Measurements from ENCODE around the gene MAP2.

MAP2 gene

GRCh38 chr2:209696836-209697711 lies 273.2 kb downstream of the MAP2 start:
- Histone ChIP-seq H3K9me3 (ENCODE audit: control insufficient read depth, insufficient read depth, low read length) (no peaks in the 10 kb centered on the region), H3K36me3 (ENCODE audit: insufficient read depth, low read length) (no peaks in the 10 kb centered on the region), H3K4me1 (ENCODE audit: insufficient read depth, low read length) (no peaks in the 10 kb centered on the region), H3K9ac (ENCODE audit: low read depth, low read length) (no peak overlapping the region)

- H3K4me1 ChIP-seq (ENCODE audit: insufficient read depth, low read length), result no peaks in the 10 kb centered on the region
- H3K9me3 ChIP-seq (ENCODE audit: control insufficient read depth, insufficient read depth, low read length), result no peaks in the 10 kb centered on the region
- no peaks in the 10 kb centered on the region for H3K36me3 ChIP-seq (ENCODE audit: insufficient read depth, low read length)
- H3K9ac ChIP-seq (ENCODE audit: low read depth, low read length), result no peak overlapping the region
Observed at GRCh38 chr2:209702775-209703174, 278.9 kb downstream of the MAP2 start.

GRCh38 chr2:209713219-209713618 lies 289.4 kb downstream of the MAP2 start:
- H3K9ac ChIP-seq (ENCODE audit: low read depth, low read length), result no peak overlapping the region
- no peaks in the 10 kb centered on the region for H3K36me3 ChIP-seq (ENCODE audit: insufficient read depth, low read length)
- H3K4me1 ChIP-seq (ENCODE audit: insufficient read depth, low read length), result no peaks in the 10 kb centered on the region
- no peaks in the 10 kb centered on the region for H3K9me3 ChIP-seq (ENCODE audit: control insufficient read depth, insufficient read depth, low read length)

GRCh38 chr2:209719034-209719433 lies 295.2 kb downstream of the MAP2 start:
- Histone ChIP-seq H3K4me1 (ENCODE audit: insufficient read depth, low read length) (no peaks in the 10 kb centered on the region), H3K9ac (ENCODE audit: low read depth, low read length) (no peak overlapping the region), H3K9me3 (ENCODE audit: control insufficient read depth, insufficient read depth, low read length) (no peaks in the 10 kb centered on the region), H3K36me3 (ENCODE audit: insufficient read depth, low read length) (no peaks in the 10 kb centered on the region)

- H3K9ac ChIP-seq (ENCODE audit: low read depth, low read length), result no peak overlapping the region
- no peaks in the 10 kb centered on the region for H3K36me3 ChIP-seq (ENCODE audit: insufficient read depth, low read length)
- H3K4me1 ChIP-seq (ENCODE audit: insufficient read depth, low read length), result no peaks in the 10 kb centered on the region; the same call in 1 of the 2 replicates
- H3K9me3 ChIP-seq (ENCODE audit: control insufficient read depth, insufficient read depth, low read length), result no peaks in the 10 kb centered on the region
Observed at GRCh38 chr2:209721497-209721896, 297.6 kb downstream of the MAP2 start.

GRCh38 chr2:209726311-209726710 lies 302.5 kb downstream of the MAP2 start:
- no peaks in the 10 kb centered on the region; the same call in 1 of the 2 replicates for H3K4me1 ChIP-seq (ENCODE audit: insufficient read depth, low read length)
- H3K9ac ChIP-seq (ENCODE audit: low read depth, low read length), result no peak overlapping the region
- H3K9me3 ChIP-seq (ENCODE audit: control insufficient read depth, insufficient read depth, low read length), result no peaks in the 10 kb centered on the region
- no peaks in the 10 kb centered on the region for H3K36me3 ChIP-seq (ENCODE audit: insufficient read depth, low read length)

- Histone ChIP-seq H3K9ac (ENCODE audit: low read depth, low read length) (no peak overlapping the region), H3K9me3 (ENCODE audit: control insufficient read depth, insufficient read depth, low read length) (no peaks in the 10 kb centered on the region), H3K36me3 (ENCODE audit: insufficient read depth, low read length) (no peaks in the 10 kb centered on the region)
Observed at GRCh38 chr2:209727077-209727476, 303.2 kb downstream of the MAP2 start.

GRCh38 chr2:209734805-209735204 lies 311.0 kb downstream of the MAP2 start:
- no peaks in the 10 kb centered on the region for H3K36me3 ChIP-seq (ENCODE audit: insufficient read depth, low read length)
- H3K4me1 ChIP-seq (ENCODE audit: insufficient read depth, low read length), result no peaks in the 10 kb centered on the region
- no peaks in the 10 kb centered on the region for H3K9me3 ChIP-seq (ENCODE audit: control insufficient read depth, insufficient read depth, low read length)
- no peak overlapping the region for H3K9ac ChIP-seq (ENCODE audit: low read depth, low read length)

More at GRCh38 chr2:209727077-209727476, 303.2 kb downstream of the MAP2 start:
- H3K4me1 ChIP-seq (ENCODE audit: insufficient read depth, low read length), result no peaks in the 10 kb centered on the region; the same call in 1 of the 2 replicates

GRCh38 chr2:209741953-209742352 lies 318.1 kb downstream of the MAP2 start:
- Histone ChIP-seq H3K36me3 (ENCODE audit: insufficient read depth, low read length) (no peaks in the 10 kb centered on the region), H3K9ac (ENCODE audit: low read depth, low read length) (no peak overlapping the region), H3K4me1 (ENCODE audit: insufficient read depth, low read length) (no peaks in the 10 kb centered on the region), H3K9me3 (ENCODE audit: control insufficient read depth, insufficient read depth, low read length) (no peaks in the 10 kb centered on the region)

GRCh38 chr2:209753020-209753419 lies 329.2 kb downstream of the MAP2 start:
- no peaks in the 10 kb centered on the region for H3K36me3 ChIP-seq (ENCODE audit: insufficient read depth, low read length)
- no peaks in the 10 kb centered on the region for H3K4me1 ChIP-seq (ENCODE audit: insufficient read depth, low read length)
- H3K9ac ChIP-seq (ENCODE audit: low read depth, low read length), result no peak overlapping the region
- H3K9me3 ChIP-seq (ENCODE audit: control insufficient read depth, insufficient read depth, low read length), result no peaks in the 10 kb centered on the region; the same call in 1 of the 2 replicates

- H3K36me3 ChIP-seq (ENCODE audit: insufficient read depth, low read length), result no peaks in the 10 kb centered on the region
- H3K9ac ChIP-seq (ENCODE audit: low read depth, low read length), result no peak overlapping the region
- no peaks in the 10 kb centered on the region for H3K4me1 ChIP-seq (ENCODE audit: insufficient read depth, low read length)
- no peaks in the 10 kb centered on the region; the same call in none of the 2 replicates for H3K9me3 ChIP-seq (ENCODE audit: control insufficient read depth, insufficient read depth, low read length)
Observed at GRCh38 chr2:209757163-209757562, 333.3 kb downstream of the MAP2 start.

- no peaks in the 10 kb centered on the region; the same call in 1 of the 2 replicates for H3K9me3 ChIP-seq (ENCODE audit: control insufficient read depth, insufficient read depth, low read length)
- H3K9ac ChIP-seq (ENCODE audit: low read depth, low read length), result no peak overlapping the region
- no peaks in the 10 kb centered on the region for H3K4me1 ChIP-seq (ENCODE audit: insufficient read depth, low read length)
- no peaks in the 10 kb centered on the region for H3K36me3 ChIP-seq (ENCODE audit: insufficient read depth, low read length)
Observed at GRCh38 chr2:209761566-209761965, 337.7 kb downstream of the MAP2 start.

- Histone ChIP-seq H3K4me1 (ENCODE audit: insufficient read depth, low read length) (no peaks in the 10 kb centered on the region), H3K9ac (ENCODE audit: low read depth, low read length) (no peak overlapping the region), H3K36me3 (ENCODE audit: insufficient read depth, low read length) (no peaks in the 10 kb centered on the region), H3K9me3 (ENCODE audit: control insufficient read depth, insufficient read depth, low read length) (no peaks in the 10 kb centered on the region; the same call in 1 of the 2 replicates)
Observed at GRCh38 chr2:209762563-209762962, 338.7 kb downstream of the MAP2 start.

GRCh38 chr2:209763106-209763505 lies 339.3 kb downstream of the MAP2 start:
- Histone ChIP-seq H3K9me3 (ENCODE audit: control insufficient read depth, insufficient read depth, low read length) (no peaks in the 10 kb centered on the region; the same call in 1 of the 2 replicates), H3K36me3 (ENCODE audit: insufficient read depth, low read length) (no peaks in the 10 kb centered on the region), H3K9ac (ENCODE audit: low read depth, low read length) (no peak overlapping the region), H3K4me1 (ENCODE audit: insufficient read depth, low read length) (no peaks in the 10 kb centered on the region)

GRCh38 chr2:209766613-209767012 lies 342.8 kb downstream of the MAP2 start:
- Histone ChIP-seq H3K9ac (ENCODE audit: low read depth, low read length) (no peak overlapping the region), H3K36me3 (ENCODE audit: insufficient read depth, low read length) (no peaks in the 10 kb centered on the region), H3K9me3 (ENCODE audit: control insufficient read depth, insufficient read depth, low read length) (no peaks in the 10 kb centered on the region), H3K4me1 (ENCODE audit: insufficient read depth, low read length) (no peaks in the 10 kb centered on the region)
